Medulla oblongata (tissue), 1 donor: ENCODE measurements around the gene EFTUD2.
"Not testable (repeated sequence)": the region's sequence is repeated elsewhere in the genome, so short reads cannot be mapped to it uniquely, and the experiment has no call there.

ENCODE experiments used
- DNase-seq: peaks from one replicate; pipeline ENCODE4 v3.0.0-alpha.2; 2015; ENCODE audit errors: extremely low spot score

EFTUD2 gene

DNA sequence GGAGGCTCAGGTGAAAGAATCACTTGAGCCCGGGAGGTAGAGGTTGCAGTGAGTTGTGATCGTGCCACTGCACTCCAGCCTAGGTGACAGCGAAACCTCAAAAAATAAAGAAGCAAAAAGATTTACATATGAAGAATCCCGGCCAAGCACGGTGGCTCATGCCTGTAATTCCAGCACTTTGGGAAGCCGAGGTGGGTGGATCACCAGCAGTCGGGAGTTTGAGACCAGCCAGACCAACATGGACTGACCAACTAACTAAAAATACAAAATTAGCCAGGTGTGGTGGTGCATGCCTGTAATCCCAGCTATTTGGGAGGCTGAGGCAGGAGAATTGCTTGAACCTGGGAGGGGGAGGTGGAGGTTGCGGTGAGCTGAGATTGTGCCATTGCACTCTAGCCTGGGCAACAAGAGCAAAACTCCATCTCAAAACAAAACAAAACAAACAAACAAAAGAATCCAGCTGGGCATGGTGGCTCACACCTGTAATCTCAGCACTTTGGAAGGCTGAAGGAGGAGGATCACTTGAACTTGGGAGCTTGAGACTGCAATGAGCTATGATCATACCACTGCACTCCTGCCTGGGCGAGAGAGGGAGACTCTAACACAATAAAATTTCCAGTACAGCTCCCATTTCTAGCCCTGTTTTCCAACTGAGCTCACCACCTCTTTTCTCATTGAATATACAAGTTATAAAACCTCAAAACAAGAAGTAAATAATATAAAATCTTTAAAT lies 90.4 kb downstream of the EFTUD2 start:
- DNase-seq = not testable (repeated sequence)

DNA sequence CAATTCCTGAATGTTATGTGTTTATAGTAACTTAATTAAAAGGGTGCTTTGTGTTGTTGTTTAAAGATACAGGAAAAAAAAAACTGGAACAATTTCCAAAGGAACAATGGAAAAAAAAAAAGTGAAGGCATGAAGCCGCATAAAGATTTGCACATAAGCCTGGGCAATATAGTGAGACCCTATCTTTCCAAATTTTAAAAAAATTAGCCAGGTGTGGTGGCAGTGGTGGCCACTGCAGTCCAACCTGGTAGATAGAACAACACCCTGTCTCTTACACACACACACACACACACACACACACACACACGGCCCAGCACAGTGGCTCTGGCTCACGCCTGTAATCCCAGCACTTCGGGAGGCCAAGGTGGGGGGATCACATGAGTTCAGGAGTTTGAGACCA lies 91.1 kb downstream of the EFTUD2 start:
- no peak for DNase-seq

DNA sequence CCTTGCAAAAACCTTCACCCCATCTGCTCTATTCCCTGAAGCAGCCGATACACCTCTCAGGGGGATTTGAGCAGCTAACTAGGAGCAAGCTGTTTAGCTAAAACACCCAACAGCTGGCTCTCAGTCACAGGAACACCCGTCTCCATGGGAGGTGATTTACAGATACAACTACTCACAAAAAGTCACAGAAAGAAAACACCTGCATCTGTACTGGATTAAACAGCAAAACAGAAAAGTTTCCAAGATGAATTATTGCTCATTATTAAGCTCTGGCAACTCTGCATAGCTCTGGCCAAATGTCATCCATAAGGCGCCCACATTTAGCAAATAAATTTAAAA lies 91.5 kb downstream of the EFTUD2 start:
- DNase-seq = no peak

DNA sequence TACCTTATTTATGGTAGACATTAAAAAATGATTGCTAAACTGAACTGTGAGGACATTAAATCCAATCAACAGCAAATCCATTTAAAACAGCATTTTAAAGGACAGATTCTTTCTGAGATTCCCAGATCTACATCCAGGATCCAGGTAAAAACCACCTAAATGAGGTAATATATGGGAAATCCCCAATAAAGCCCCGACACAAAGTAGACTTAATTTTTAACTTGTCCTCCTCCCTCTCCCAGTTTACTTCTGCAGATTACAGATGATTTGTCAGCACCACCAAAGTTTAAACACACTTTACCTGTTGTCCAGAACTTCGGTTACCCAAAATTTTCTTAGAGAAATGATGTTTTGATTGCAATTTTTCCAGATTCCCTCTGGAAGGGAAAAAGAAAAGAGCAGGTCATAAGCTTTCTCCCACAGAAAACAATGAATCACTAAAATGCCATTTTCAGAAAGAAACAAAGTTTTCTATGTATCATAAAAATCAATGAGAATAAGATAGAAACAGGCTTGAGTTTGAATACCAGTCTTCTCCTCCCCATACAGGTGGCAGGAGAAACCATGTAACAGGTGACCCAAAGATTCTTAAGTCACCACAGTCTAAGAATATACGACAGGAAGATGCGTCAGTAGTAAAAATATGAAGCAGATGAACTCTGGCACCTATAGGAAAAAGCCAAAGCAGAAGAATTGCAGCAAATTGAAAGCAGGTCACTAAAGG lies 92.0 kb downstream of the EFTUD2 start:
- DNase-seq = no peak

DNA sequence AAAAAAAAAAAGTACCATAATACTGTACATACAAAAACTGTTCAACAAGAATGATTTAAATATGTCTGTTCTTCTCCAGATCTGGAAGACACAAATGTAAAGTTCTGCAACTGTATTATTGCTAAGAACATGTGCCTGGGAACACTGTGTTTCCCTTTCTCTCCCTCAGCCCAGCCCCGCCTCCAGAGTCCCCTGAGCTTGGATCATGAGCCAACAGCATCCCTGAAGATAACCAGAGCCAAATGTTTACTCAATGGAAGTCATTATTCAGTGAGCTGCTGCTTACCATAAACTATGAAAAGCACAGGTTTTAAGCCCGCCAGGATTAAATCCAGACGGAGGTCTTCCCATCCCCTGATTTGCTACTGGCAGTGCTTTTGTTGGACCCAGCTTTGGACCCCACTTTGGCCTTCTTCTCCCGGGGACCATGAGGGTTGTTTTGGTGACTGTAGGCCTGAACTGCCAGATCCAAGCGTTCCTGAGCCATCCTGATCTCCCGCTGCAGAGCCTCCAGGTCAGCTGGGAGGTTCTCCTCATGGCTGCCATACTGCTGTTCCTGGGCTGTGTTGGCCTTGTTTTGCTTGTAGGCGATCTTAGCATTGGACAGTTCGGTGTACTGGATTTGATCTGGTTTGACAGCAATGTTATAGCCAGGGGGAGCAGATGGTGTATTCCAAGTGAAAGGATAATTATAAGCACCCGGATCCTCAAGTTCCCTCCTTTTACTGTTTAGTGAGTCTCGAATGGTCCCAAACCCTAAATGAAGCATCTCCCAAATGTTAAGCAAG lies 94.7 kb downstream of the EFTUD2 start:
- DNase-seq = no peak

DNA sequence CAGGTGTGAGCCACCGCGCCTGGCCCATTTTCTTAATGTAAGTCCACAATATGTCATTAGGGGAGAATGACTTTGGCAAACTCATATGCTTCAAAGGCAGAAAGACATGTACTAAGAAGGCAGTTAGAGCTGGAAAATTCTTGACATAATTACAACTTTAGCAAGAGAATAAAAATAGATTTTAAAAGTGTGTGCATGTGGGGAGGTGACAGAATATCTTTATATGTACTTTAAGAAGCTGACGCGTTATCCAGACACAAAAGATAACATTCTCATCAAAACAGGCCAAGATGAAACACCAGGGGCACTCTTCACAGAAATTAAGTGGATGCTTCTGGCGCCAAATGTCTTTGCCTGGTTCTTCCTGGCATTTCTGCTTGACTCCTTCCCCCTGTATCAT lies 97.4 kb downstream of the EFTUD2 start:
- no peak for DNase-seq
